ENCODE measurements around the gene ARMC2. TPM values are rescaled to one million over a fixed set of nuclear protein-coding genes. Genes with fewer than 3 reads are reported as not detected.

Gene ARMC2
- total RNA-seq, 2 experiments from 2014 or later = 2.6 to 8.4 TPM

- no peak for DNase-seq (ENCODE audit: low spot score)
- ChIA-PET POLR2A (interaction anchor here (0.7 kb wide), 1 partner anchor 46 kb away, joined by 7 read pairs; no protein-coding TSS in a partner anchor), CTCF (ENCODE audit: unreplicated experiment) (no interaction called here)
- H3K4me1 ChIP-seq (ENCODE audit: insufficient read depth, low read length, poor library complexity, severe bottlenecking) = no peaks in the 10 kb centered on the region
- no peaks in the 10 kb centered on the region for H4K20me1 ChIP-seq (ENCODE audit: insufficient read depth, low read length)
- TF ChIP-seq EZH2phosphoT487 (IDR thresholded peaks at IDR 0.05; ENCODE audit: borderline replicate concordance, low read depth, low read length) = no peak
- no peak for TF ChIP-seq CTCF (conservative IDR thresholded peaks at IDR 0.05; ENCODE audit: low read length)
- BruUV-seq (replicated peaks) = no TSS peak
- H2AFZ ChIP-seq (ENCODE audit: low read length) = no peak overlapping the region
- H3K36me3 ChIP-seq (ENCODE audit: insufficient read depth, low read length) = no peaks in the 10 kb centered on the region
- no peak overlapping the region for H3K4me3 ChIP-seq (ENCODE audit: low read depth, low read length, poor library complexity, severe bottlenecking)
- intact Hi-C loops (cut with micrococcal nuclease; ENCODE audit: unreplicated experiment) = no loop called here
- no peak overlapping the region for H3K4me2 ChIP-seq (ENCODE audit: low read length)
- no peaks in the 10 kb centered on the region for H3K79me2 ChIP-seq (ENCODE audit: insufficient read depth, low read depth, low read length)
- no peaks in the 10 kb centered on the region for H3K9me3 ChIP-seq (ENCODE audit: low read length)
- no peak overlapping the region for H3K27ac ChIP-seq (ENCODE audit: low read depth, low read length, poor library complexity, severe bottlenecking)
- H3K9me2 ChIP-seq (ENCODE audit: insufficient read depth, low read length) = no peaks in the 10 kb centered on the region
These were observed 134.2 kb downstream of the ARMC2 start for GRCh38 chr6:108982154-108983113.

GRCh38 chr6:108983151-108983550, 134.9 kb downstream of the ARMC2 start:
- no peak overlapping the region for H3K4me2 ChIP-seq (ENCODE audit: low read length)
- no peaks in the 10 kb centered on the region for H4K20me1 ChIP-seq (ENCODE audit: insufficient read depth, low read length)
- no peaks in the 10 kb centered on the region for H3K79me2 ChIP-seq (ENCODE audit: insufficient read depth, low read depth, low read length)
- H3K4me3 ChIP-seq (ENCODE audit: low read depth, low read length, poor library complexity, severe bottlenecking) = no peak overlapping the region
- H3K36me3 ChIP-seq (ENCODE audit: insufficient read depth, low read length) = no peaks in the 10 kb centered on the region; the same call in 1 of the 2 replicates
- TF ChIP-seq EZH2phosphoT487 (IDR thresholded peaks at IDR 0.05; ENCODE audit: borderline replicate concordance, low read depth, low read length) = no peak
- no peaks in the 10 kb centered on the region for H3K4me1 ChIP-seq (ENCODE audit: insufficient read depth, low read length, poor library complexity, severe bottlenecking)
- intact Hi-C loops (cut with micrococcal nuclease; ENCODE audit: unreplicated experiment) = no loop called here
- no peaks in the 10 kb centered on the region for H3K9me2 ChIP-seq (ENCODE audit: insufficient read depth, low read length)
- POLR2A ChIA-PET = interaction anchor here (0.7 kb wide), 1 partner anchor 47 kb away, joined by 7 read pairs; no protein-coding TSS in a partner anchor
- BruUV-seq (replicated peaks) = no TSS peak
- CTCF ChIA-PET (ENCODE audit: unreplicated experiment) = no interaction called here
- H3K9me3 ChIP-seq (ENCODE audit: low read length) = no peaks in the 10 kb centered on the region
- no peak for DNase-seq (ENCODE audit: low spot score)
- no peak overlapping the region for H3K27ac ChIP-seq (ENCODE audit: low read depth, low read length, poor library complexity, severe bottlenecking)
- H2AFZ ChIP-seq (ENCODE audit: low read length) = no peak overlapping the region

- BruUV-seq (replicated peaks) = no TSS peak
- no peak for DNase-seq (ENCODE audit: low spot score)
- Histone ChIP-seq H3K27ac (ENCODE audit: low read depth, low read length, poor library complexity, severe bottlenecking) (no peak overlapping the region), H3K4me3 (ENCODE audit: low read depth, low read length, poor library complexity, severe bottlenecking) (no peak overlapping the region), H3K36me3 (ENCODE audit: insufficient read depth, low read length) (peaks cover 8% of the 10 kb centered on the region), H3K9me3 (ENCODE audit: low read length) (no peaks in the 10 kb centered on the region), H3K9me2 (ENCODE audit: insufficient read depth, low read length) (no peaks in the 10 kb centered on the region), H2AFZ (ENCODE audit: low read length) (no peak overlapping the region), H4K20me1 (ENCODE audit: insufficient read depth, low read length) (no peaks in the 10 kb centered on the region), H3K4me2 (ENCODE audit: low read length) (no peak overlapping the region), H3K4me1 (ENCODE audit: insufficient read depth, low read length, poor library complexity, severe bottlenecking) (no peaks in the 10 kb centered on the region), H3K79me2 (ENCODE audit: insufficient read depth, low read depth, low read length) (no peaks in the 10 kb centered on the region)
- no peak for TF ChIP-seq CTCF (conservative IDR thresholded peaks at IDR 0.05; ENCODE audit: low read length)
- no peak for TF ChIP-seq EZH2phosphoT487 (IDR thresholded peaks at IDR 0.05; ENCODE audit: borderline replicate concordance, low read depth, low read length)
- intact Hi-C loops (cut with micrococcal nuclease; ENCODE audit: unreplicated experiment) = no loop called here
- ChIA-PET POLR2A (interaction anchor here (0.9 to 1.2 kb wide), 2 partner anchors 10 to 26 kb away, joined by 3 read pairs; no protein-coding TSS in a partner anchor), CTCF (ENCODE audit: unreplicated experiment) (no interaction called here)
These were observed 137.1 kb downstream of the ARMC2 start for GRCh38 chr6:108985301-108985700.

All from OCI-LY7 (cell line).